ENCODE data around the gene LRRC75A. TPM values are rescaled to one million over a fixed set of nuclear protein-coding genes. Genes with fewer than 3 reads are reported as not detected.

The LRRC75A gene
- total and polyA plus RNA-seq, 4 donors: 0.08 to 22.6 (median 0.37) TPM

DNA sequence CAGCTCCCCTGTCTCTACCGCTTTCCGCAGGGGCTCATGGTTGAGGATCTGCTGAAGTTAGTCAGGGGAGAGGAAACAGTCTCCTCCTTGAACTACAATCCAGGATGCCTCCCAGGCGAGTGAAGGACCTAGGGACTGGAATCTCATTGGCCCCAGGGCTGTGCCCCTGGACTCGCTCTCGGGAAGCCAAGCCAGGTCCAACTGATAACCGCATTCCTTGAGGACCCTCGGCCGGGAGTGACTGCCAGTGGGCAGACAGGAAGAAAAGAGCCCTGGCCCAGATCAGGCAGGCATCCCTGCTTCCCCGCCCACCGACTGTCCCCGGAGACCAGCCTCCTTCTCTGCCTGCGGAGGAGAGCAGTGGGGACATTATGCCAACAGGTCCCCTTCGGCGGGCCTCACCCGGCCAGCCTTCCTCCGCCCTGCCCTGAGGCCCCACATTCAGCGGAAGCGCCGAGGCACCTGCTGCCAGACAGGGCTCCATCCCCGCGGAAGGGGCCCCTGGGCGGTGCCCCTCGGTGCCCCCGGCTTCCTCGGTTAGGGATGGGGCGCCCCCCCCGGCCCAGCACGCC is 776 bp downstream of the LRRC75A start:
- Histone ChIP-seq H3K36me3 (ENCODE audit: control insufficient read depth in 4 of 4, insufficient read depth in 3 of 4, low read depth in 1 of 4, low read length in 3 of 4) (no peaks in the 10 kb centered on the region), H3K4me1 (ENCODE audit: control insufficient read depth in 4 of 4, insufficient read depth in 4 of 4, low read length in 3 of 4) (peaks cover 5 to 15% (median 8%) of the 10 kb centered on the region in 4 donors), H3K4me3 (ENCODE audit: low read depth in 1 of 3, low read length in 3 of 3) (peak overlapping the region in 1 of 3 donors; percentile 68), H3K9me3 (ENCODE audit: control insufficient read depth in 4 of 4, low read length in 3 of 4) (no peaks in the 10 kb centered on the region), H3K27me3 (ENCODE audit: control insufficient read depth in 4 of 4, insufficient read depth in 4 of 4, low read length in 3 of 4) (no peaks in the 10 kb centered on the region), H3K27ac (ENCODE audit: low read depth in 1 of 2, low read length in 2 of 2) (no peak overlapping the region), H3K9ac (ENCODE audit: low read depth in 1 of 2, low read length in 2 of 2) (no peak overlapping the region)
- TF ChIP-seq FOXA2 (IDR thresholded peaks at IDR 0.05): no peak
- TF ChIP-seq, protein P1, sequence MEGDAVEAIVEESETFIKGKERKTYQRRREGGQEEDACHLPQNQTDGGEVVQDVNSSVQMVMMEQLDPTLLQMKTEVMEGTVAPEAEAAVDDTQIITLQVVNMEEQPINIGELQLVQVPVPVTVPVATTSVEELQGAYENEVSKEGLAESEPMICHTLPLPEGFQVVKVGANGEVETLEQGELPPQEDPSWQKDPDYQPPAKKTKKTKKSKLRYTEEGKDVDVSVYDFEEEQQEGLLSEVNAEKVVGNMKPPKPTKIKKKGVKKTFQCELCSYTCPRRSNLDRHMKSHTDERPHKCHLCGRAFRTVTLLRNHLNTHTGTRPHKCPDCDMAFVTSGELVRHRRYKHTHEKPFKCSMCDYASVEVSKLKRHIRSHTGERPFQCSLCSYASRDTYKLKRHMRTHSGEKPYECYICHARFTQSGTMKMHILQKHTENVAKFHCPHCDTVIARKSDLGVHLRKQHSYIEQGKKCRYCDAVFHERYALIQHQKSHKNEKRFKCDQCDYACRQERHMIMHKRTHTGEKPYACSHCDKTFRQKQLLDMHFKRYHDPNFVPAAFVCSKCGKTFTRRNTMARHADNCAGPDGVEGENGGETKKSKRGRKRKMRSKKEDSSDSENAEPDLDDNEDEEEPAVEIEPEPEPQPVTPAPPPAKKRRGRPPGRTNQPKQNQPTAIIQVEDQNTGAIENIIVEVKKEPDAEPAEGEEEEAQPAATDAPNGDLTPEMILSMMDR (IDR thresholded peaks at IDR 0.05; ENCODE audit: low read depth, low read length, missing input control): no peak
- no peak for TF ChIP-seq EGR1 (IDR thresholded peaks at IDR 0.05; ENCODE audit: low read depth in 2 of 2)
- no peak for TF ChIP-seq YY1 (IDR thresholded peaks at IDR 0.05)
- no peak for TF ChIP-seq SP1 (IDR thresholded peaks at IDR 0.05)
- TF ChIP-seq NR2F2 (IDR thresholded peaks at IDR 0.05): no peak
- no peak for TF ChIP-seq HNF4G (IDR thresholded peaks at IDR 0.05)
- no peak for TF ChIP-seq TAF1 (conservative IDR thresholded peaks at IDR 0.05)
- TF ChIP-seq HNF4A (conservative IDR thresholded peaks at IDR 0.05): no peak
- TF ChIP-seq, protein P2, sequence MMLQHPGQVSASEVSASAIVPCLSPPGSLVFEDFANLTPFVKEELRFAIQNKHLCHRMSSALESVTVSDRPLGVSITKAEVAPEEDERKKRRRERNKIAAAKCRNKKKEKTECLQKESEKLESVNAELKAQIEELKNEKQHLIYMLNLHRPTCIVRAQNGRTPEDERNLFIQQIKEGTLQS (IDR thresholded peaks at IDR 0.05): no peak
- no peak for TF ChIP-seq RAD21 (IDR thresholded peaks at IDR 0.05)
- no peak for TF ChIP-seq GABPA (IDR thresholded peaks at IDR 0.05 in 1 of 2, conservative IDR thresholded peaks at IDR 0.05 in 1 of 2)
- no peak for TF ChIP-seq JUND (IDR thresholded peaks at IDR 0.05)
- TF ChIP-seq, protein P3, sequence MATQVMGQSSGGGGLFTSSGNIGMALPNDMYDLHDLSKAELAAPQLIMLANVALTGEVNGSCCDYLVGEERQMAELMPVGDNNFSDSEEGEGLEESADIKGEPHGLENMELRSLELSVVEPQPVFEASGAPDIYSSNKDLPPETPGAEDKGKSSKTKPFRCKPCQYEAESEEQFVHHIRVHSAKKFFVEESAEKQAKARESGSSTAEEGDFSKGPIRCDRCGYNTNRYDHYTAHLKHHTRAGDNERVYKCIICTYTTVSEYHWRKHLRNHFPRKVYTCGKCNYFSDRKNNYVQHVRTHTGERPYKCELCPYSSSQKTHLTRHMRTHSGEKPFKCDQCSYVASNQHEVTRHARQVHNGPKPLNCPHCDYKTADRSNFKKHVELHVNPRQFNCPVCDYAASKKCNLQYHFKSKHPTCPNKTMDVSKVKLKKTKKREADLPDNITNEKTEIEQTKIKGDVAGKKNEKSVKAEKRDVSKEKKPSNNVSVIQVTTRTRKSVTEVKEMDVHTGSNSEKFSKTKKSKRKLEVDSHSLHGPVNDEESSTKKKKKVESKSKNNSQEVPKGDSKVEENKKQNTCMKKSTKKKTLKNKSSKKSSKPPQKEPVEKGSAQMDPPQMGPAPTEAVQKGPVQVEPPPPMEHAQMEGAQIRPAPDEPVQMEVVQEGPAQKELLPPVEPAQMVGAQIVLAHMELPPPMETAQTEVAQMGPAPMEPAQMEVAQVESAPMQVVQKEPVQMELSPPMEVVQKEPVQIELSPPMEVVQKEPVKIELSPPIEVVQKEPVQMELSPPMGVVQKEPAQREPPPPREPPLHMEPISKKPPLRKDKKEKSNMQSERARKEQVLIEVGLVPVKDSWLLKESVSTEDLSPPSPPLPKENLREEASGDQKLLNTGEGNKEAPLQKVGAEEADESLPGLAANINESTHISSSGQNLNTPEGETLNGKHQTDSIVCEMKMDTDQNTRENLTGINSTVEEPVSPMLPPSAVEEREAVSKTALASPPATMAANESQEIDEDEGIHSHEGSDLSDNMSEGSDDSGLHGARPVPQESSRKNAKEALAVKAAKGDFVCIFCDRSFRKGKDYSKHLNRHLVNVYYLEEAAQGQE (IDR thresholded peaks at IDR 0.05): no peak
- TF ChIP-seq ZBTB33 (IDR thresholded peaks at IDR 0.05): no peak
- TF ChIP-seq FOXA1 (IDR thresholded peaks at IDR 0.05): no peak
- 15% methylated on average over 28 of the region's 28 CpGs for WGBS
- peak; percentile 45 for DNase-seq (ENCODE audit: low spot score)

DNA sequence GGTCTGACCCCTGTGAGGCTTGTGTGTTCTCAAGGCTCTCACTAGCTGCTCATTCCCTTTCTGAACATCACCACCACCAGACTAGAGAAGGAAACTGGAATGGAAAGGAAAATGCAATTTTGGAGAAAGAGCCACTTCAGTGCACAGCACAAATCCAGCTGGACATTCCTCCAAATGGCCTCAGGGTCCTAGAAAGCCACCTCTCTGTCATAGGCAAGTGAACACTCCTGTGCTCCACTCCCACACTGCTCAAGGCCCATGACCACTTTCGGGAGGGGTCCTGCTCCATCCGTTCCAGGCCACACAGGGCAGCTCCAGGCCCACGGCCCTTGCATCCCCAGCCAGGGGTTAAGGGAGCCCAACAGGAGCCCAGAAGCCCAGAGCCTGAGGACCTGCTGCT is 2.6 kb downstream of the LRRC75A start:
- no peaks in the 10 kb centered on the region for H3K36me3 ChIP-seq (ENCODE audit: control insufficient read depth in 4 of 4, insufficient read depth in 3 of 4, low read depth in 1 of 4, low read length in 3 of 4)
- no peak for DNase-seq (ENCODE audit: low spot score)
- H3K27ac ChIP-seq (ENCODE audit: low read depth in 1 of 2, low read length in 2 of 2): no peak overlapping the region
- peaks cover 5 to 21% (median 8%) of the 10 kb centered on the region in 4 donors for H3K4me1 ChIP-seq (ENCODE audit: control insufficient read depth in 4 of 4, insufficient read depth in 4 of 4, low read length in 3 of 4)
- no peak overlapping the region for H3K9ac ChIP-seq (ENCODE audit: low read depth in 1 of 2, low read length in 2 of 2)
- no peaks in the 10 kb centered on the region for H3K27me3 ChIP-seq (ENCODE audit: control insufficient read depth in 4 of 4, insufficient read depth in 4 of 4, low read length in 3 of 4)
- no peaks in the 10 kb centered on the region for H3K9me3 ChIP-seq (ENCODE audit: control insufficient read depth in 4 of 4, low read length in 3 of 4)
- H3K4me3 ChIP-seq (ENCODE audit: low read depth in 1 of 3, low read length in 3 of 3): no peak overlapping the region
- 92% methylated on average over 3 of the region's 3 CpGs for WGBS
- TF ChIP-seq TAF1 (conservative IDR thresholded peaks at IDR 0.05): no peak
- no peak for TF ChIP-seq GABPA (IDR thresholded peaks at IDR 0.05 in 1 of 2, conservative IDR thresholded peaks at IDR 0.05 in 1 of 2)
- TF ChIP-seq SP1 (IDR thresholded peaks at IDR 0.05): no peak
- TF ChIP-seq, protein P1 (IDR thresholded peaks at IDR 0.05; ENCODE audit: low read depth, low read length, missing input control): no peak
- no peak for TF ChIP-seq HNF4G (IDR thresholded peaks at IDR 0.05)
- no peak for TF ChIP-seq RXRA (IDR thresholded peaks at IDR 0.05)
- TF ChIP-seq RAD21 (IDR thresholded peaks at IDR 0.05): no peak
- TF ChIP-seq EGR1 (IDR thresholded peaks at IDR 0.05; ENCODE audit: low read depth in 2 of 2): no peak
- TF ChIP-seq, protein P3 (IDR thresholded peaks at IDR 0.05): no peak
- no peak for TF ChIP-seq HNF4A (conservative IDR thresholded peaks at IDR 0.05)
- TF ChIP-seq FOXA1 (IDR thresholded peaks at IDR 0.05): no peak
